GM18498 (cell line): ENCODE results near the gene ZBTB7C.

ENCODE experiments used
- ATAC-seq: cut with Tn5 transposase; IDR thresholded peaks from one replicate; pipeline ENCODE4 v1.9.1; 2021; ENCODE audit warnings: mild to moderate bottlenecking, moderate library complexity; ENCODE audit not compliant: unreplicated experiment

ZBTB7C gene

DNA sequence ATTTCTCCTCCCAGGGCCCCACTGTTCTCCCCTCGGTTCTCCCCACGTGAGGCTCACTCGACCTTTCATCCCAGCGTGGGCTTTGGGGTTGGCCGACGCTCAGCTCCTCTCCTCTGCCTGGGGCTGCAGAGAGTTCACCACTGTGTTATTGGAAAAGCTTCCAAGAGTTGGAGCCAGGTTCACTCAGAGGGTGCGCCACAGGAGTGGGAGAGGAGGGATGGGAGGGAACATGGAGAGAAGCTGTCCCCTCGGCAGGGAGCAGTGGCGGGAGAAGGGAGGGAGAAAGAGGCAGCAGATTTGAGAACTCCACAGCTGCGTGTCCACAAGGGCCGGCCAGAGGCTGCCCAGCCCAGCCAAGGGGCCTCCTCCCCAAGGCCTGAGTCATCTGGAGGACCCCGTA, 281.6 kb downstream of the ZBTB7C start:
- no peak for ATAC-seq

DNA sequence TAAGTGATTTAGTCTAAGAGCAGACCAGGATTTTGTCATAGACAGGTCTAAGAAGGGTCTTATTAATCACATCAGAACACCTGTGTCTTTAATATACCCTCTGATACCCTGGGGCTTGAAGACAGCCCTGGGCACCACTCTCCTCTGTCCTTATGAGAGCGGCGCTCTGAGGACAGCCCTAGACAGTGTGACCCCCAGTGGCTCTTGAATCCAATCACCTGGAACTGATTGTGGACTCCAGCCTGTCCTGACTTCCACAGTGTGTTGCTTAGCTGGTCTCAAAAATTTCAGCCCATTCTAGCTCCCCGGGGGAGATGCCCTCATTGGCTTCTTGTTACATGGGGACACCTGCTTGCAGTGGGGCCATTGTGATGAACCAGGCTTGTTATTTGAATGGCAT, 282.9 kb downstream of the ZBTB7C start:
- ATAC-seq = no peak

DNA sequence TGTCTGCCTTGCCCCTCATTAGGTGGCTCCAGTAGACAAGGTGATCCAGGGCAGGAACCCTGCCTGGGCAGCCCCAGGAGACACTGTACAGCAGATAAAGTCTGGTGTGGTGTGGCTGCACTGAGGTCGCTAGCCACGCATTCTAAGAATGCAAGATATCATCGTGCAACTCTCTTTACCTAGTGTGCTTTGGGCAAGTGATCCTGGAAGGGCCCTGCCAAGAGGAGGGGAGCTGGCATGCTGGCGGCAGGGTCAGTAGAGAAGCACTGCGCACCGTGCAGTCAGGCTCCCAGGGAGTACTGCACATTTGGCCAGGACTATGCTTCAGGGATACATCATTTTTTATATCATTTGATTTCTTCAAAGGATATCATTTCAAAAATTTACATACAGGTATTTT, 283.5 kb downstream of the ZBTB7C start:
- no peak for ATAC-seq

DNA sequence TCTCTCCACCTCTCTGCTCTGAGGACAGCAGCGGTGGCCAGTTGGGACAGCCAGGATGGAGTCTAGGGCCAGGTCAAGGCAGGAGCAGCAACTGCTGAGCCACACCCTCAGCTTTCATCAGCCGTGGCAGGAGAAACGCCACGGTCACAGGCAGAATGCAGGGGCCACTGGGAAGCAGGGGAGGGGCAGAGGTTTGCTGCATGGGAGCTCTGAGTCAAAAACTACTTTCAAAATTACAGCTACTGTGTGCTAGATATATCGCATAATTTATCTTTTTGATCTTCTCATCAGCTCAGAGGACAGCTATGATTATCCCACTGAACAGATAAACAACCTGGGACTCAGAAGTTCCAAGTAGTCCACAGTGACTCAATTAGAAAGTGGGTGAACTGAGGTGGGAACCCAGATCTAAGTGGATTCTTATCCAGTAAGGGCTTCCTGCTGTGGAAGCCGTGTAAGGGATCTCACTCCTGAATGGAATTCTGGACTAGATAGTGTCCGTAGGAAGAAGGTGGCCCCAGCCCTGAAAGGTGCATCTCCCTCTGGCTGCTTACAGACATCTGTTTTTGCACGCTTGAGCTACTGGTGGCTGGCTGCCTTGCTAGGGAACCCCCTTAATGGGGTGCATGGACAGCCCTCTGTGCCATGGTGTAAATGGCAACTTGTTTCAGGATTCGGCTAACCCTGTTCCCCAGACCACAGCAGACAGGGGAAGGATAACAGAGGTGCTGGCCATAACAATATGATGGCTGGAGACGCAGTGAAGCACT, 284.1 kb downstream of the ZBTB7C start:
- ATAC-seq = peak; percentile 44

- ATAC-seq = no peak
These were observed 285.2 kb downstream of the ZBTB7C start for GRCh38 chr18:48123941-48124340.

- ATAC-seq = no peak
These were observed 285.9 kb downstream of the ZBTB7C start for GRCh38 chr18:48123324-48123723.

DNA sequence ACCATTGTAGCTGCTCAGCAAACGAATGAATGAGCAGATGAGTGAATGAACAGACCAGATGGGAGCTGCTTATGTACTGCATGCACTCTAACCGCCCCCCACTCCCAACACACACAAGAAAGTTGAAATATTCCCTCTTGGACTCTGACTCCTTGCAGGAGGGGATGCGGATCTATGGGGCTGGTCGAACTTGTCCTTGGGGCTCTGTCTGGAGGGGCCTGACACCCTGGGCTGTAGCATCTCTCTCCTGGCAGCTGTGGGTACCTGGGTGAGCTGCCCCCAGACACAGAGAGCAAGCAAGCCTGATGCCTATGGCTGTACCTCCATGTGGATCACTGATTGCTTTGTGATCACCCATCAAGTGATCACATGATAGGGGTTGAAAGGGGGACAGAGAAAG, 286.4 kb downstream of the ZBTB7C start:
- ATAC-seq = no peak

DNA sequence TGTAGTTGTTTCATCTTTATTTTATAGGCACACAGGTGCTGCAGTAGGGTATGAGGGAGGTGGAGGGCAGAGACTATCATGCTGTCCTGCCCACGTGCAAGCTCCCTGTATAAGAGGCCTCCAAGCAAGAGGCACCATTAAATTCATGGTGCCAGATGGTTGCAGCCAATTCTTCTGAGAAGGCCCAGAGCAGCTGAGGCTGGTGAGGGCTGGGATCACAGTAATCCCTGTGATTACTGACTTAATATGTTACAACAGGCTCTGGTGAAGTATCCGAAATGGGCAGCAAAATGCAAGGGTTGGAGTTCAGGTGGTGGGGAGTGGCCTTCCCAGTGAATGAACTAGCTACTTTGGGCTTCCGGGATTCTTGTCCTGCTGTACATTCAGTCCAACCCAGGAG, 286.8 kb downstream of the ZBTB7C start:
- ATAC-seq = no peak

DNA sequence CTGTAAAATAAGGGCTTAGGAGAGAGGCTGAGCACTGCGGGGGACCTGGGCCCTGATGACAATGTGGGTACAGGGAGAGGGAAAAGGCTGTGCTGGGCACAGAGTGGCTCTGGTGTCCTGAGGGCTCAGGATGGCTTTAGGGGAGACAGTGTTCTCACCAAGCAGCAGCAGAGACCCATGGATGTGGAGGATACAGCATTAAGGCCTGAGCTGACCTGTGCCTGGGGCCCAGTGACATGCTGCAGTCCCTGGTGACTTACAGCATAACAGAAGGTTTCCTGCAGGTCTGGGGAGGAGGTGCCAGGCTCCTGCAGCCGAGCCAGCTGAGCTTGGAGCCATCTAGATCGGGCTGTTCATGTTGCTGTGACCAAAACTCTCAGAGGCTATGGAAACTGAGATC, 287.4 kb downstream of the ZBTB7C start:
- ATAC-seq = no peak

GRCh38 chr18:48119204-48119603, 290.0 kb downstream of the ZBTB7C start:
- ATAC-seq = no peak

- ATAC-seq = no peak
These were observed 292.1 kb downstream of the ZBTB7C start for GRCh38 chr18:48116873-48117630.

DNA sequence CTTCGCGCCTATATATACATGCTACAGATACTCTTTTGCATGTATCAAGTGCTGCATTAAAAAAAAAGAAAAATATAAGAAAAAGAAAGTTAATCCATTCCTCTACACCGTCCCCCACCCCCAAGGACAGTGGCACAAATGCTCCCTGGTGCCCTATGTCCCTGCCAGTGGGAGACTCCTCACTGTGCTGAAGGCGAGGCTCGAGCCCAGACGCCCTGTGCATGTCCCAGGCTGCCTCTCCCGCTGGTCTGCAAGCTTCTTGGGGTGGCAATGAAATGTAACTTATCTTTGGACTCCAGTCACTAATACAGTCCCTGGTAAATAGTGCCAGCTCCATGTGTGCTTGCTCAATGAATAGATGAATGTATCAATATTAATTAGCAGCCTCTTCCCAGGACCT, 293.2 kb downstream of the ZBTB7C start:
- ATAC-seq = no peak

- no peak for ATAC-seq
These were observed 295.5 kb downstream of the ZBTB7C start for GRCh38 chr18:48113691-48114090.

- ATAC-seq = no peak
These were observed 297.6 kb downstream of the ZBTB7C start for GRCh38 chr18:48111587-48111986.

DNA sequence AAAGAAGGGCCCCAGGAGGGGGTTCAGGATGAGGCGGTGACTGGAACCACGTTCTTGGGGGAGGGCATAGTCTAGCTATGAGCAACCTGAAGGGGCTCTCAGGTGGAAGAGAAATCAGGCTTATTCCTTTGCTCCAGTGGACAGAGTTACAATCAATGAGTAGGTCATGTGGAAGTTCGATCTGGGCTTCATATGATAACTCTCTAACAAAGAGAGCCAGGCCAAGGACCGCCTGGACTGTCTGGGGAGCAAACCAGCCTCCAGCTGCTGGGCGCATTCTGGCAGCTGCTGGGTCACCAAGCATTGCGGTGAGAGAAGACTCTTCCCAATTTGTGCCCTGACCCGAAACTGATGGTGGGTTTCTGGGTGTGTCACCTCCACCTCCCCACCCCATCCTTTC, 298.4 kb downstream of the ZBTB7C start:
- ATAC-seq = no peak

DNA sequence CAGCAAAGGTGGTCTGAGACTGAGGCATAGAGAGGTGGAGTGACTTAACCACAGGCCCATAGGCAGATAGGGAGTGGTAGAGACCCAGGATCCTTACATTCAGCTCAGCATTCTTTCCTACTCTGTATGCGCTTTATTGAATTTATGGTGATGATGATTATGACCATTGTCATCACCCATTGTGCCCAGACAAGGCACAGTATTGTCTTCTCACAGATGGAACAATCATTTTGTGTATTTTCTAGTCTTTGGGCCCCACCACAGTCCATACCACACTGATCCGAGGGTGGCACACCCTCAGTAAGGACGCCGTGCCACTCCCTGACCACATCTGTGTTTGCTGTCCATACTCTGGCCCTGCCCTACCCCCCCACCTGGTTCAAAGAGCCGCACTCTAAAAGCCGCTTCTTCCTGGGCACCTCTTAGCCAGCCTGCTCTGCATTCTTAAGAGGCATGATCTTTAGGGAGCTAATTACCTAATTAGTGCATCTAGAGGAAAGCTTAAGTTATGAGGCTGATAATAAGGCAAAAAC, 299.2 kb downstream of the ZBTB7C start:
- ATAC-seq = no peak

- ATAC-seq = no peak
These were observed 301.0 kb downstream of the ZBTB7C start for GRCh38 chr18:48108136-48108535.

DNA sequence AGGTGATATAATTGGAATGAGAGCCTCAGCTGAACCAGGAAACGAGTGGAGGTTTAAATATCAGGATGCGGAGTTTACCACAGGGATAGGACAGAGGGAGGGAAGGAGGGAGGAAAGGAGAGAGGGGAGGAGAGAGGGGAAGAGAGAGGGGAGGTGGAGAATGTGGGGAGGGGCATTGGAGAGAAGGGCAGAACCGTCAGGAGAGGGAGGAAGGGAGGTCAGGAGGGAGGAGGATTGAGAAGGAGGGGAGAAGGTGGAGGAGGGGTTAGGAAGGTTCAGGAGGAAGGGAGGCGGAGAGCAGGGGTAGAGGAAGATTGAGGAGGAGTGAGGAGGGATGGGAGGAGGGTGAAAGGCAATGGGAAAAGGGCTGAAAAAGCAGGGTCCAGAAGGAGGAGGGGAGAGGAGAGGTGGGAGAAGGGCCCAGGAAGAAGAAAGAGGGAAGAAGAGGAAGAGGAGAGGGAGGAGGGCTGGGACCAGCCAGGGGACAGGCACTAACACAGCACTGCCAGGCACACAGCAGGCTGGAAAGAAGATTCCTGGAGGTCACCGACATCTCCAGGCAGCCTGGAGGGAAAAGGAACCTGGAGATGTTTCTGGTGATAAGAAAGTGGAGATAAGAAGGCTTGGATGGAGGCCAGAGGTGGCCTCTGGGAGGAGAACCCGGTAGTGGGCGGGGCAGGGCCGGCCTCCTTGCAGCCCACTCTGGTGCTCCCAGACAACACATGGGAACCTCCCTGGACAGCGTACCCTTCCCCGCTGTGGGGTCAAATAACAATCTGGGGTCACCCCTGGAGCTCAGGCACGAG, 302.0 kb downstream of the ZBTB7C start:
- no peak for ATAC-seq

DNA sequence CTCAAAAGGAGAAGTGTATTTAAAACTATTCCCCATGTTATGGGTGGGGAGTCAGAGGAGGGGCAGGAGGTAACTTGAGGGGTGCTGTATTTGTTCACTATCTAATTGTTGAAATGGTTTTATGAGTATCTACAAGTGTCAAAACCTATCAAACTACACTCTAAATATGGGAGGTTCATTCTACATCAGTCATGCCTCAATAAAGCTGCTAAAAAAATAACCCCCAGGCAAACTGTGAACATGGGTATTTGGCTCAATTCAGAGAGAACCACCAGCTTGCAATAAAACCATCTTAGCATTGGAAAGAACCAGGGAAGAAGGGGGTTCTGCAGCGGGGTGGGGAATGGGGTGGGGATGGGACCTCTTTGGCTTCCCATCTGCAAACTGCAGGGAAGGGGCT, 302.7 kb downstream of the ZBTB7C start:
- no peak for ATAC-seq

- ATAC-seq = no peak
These were observed 303.9 kb downstream of the ZBTB7C start for GRCh38 chr18:48105317-48105716.

GRCh38 chr18:48104705-48105104, 304.5 kb downstream of the ZBTB7C start:
- no peak for ATAC-seq
